ENCODE measurements around the gene NFATC1.

DNA sequence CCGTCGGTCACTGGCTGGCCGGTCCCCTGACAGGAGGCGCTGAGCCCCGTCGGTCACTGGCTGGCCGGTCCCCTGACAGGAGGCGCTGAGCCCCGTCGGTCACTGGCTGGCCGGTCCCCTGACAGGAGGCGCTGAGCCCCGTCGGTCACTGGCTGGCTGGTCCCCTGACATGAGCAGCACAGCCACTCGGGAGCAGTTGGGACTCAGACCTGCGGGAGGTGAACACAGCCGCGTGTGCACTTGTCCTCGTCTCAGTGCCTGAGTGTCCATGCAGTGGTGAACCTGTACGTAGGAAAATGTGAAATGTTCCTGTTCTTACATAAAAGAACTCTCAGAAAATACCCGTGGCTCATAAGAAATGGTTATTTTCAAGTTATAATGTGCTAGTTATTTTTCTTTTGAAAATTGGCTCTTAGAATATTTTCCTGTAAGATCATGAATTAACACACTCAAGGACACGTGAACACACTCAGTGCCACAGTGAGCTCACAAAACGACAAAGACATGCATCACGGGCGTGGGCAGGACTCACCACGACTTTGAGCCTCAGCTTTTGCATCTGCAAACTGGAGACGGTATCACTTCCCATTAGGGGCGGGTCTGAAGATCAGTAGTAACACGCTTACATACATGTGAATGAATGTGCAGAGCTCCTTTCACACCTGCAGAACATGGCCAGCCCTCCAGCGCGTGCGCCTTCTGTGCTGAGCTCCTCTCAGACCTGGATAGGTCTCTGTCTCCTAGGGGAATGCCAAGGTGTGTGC is 21.1 kb upstream of the NFATC1 start:
- TF ChIP-seq CTCF (IDR thresholded peaks at IDR 0.05) (no peak), POLR2A (IDR thresholded peaks at IDR 0.05) (no peak)
